IgD-negative memory B cell (primary cell): ENCODE data around the gene IKZF1. TPM values are rescaled to one million over a fixed set of nuclear protein-coding genes. Genes with fewer than 3 reads are reported as not detected.

Source experiments
- H3K27ac Mint-ChIP-seq, 3 donors: one replicate each; pipeline ENCODE4 v1.8.0; 2020 to 2022; ENCODE audit warnings: mild to moderate bottlenecking in 3 of 3, mixed read lengths in 3 of 3, moderate library complexity in 1 of 3
- H3K27me3 Mint-ChIP-seq: one replicate; pipeline ENCODE4 v1.8.0; 2021; ENCODE audit warnings: mixed read lengths
- H3K36me3 Mint-ChIP-seq: one replicate; pipeline ENCODE4 v1.8.0; 2020; ENCODE audit warnings: mild to moderate bottlenecking, mixed read lengths
- H3K4me1 Mint-ChIP-seq, 3 donors: one replicate each; pipeline ENCODE4 v1.8.0; 2020 to 2022; ENCODE audit warnings: mixed read lengths in 3 of 3, mild to moderate bottlenecking in 1 of 3
- H3K4me3 Mint-ChIP-seq, 4 donors: one replicate each; pipeline ENCODE4 v1.8.0; 2020 to 2022; ENCODE audit warnings: mild to moderate bottlenecking in 4 of 4, mixed read lengths in 4 of 4, moderate library complexity in 3 of 4
- H3K9me3 Mint-ChIP-seq, 3 donors: one replicate each; pipeline ENCODE4 v1.8.0; 2020 to 2021; ENCODE audit warnings: mixed read lengths in 3 of 3, mild to moderate bottlenecking in 1 of 3
- polyA plus RNA-seq: library from polyadenylated mRNA; unstranded; fragments of 300-500 nt; fragmentation: Illumina TruSeq; gene quantifications from one replicate; pipeline ENCODE4 v1.2.3, GENCODE V29; 2021

Gene IKZF1
- polyA plus RNA-seq, 1 donor from 2014 or later: 213 TPM

- Mint-ChIP-seq H3K27ac (peak overlapping the region in 2 of 3 donors; percentile 1 to 22), H3K4me3 (peak overlapping the region in 1 of 4 donors; percentile 86), H3K36me3 (peaks cover 2% of the 10 kb centered on the region), H3K4me1 (peaks cover 63 to 79% (median 75%) of the 10 kb centered on the region in 3 donors), H3K9me3 (no peaks in the 10 kb centered on the region), H3K27me3 (no peaks in the 10 kb centered on the region)
Measured at GRCh38 chr7:50273870-50274269, 30.6 kb upstream of the IKZF1 start.

DNA sequence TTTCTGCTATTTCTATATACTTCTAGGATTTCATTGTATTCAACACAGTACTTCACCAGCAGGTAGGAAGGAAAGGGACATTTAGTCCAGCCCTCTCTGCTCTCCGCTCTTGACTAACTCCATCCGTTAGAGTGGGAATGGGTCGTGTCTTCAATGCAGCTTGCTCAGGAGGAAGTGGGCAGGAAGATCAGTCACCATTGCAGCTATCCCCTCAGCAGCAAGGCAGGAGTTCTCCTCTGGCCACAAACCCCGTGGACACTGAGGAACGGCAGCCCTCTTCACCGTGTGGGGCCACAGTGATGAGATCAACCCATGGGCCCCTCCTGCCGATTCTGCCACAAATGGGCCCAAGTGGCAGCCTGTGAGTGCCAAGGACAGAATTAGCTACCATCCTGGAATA lies 30.2 kb upstream of the IKZF1 start:
- peaks cover 62 to 76% (median 74%) of the 10 kb centered on the region in 3 donors for H3K4me1 Mint-ChIP-seq
- peak overlapping the region; percentile 1 to 53 (median 19) for H3K27ac Mint-ChIP-seq
- H3K27me3 Mint-ChIP-seq: no peaks in the 10 kb centered on the region
- H3K36me3 Mint-ChIP-seq: peaks cover 2% of the 10 kb centered on the region
- peak overlapping the region in 2 of 4 donors; percentile 78 to 86 for H3K4me3 Mint-ChIP-seq
- no peaks in the 10 kb centered on the region for H3K9me3 Mint-ChIP-seq

- Mint-ChIP-seq H3K9me3 (no peaks in the 10 kb centered on the region), H3K27ac (peak overlapping the region in 2 of 3 donors; percentile 19 to 65), H3K4me3 (peak overlapping the region in 3 of 4 donors; percentile 30 to 83 (median 68)), H3K4me1 (peaks cover 57 to 76% (median 65%) of the 10 kb centered on the region in 3 donors), H3K27me3 (no peaks in the 10 kb centered on the region), H3K36me3 (peaks cover 1% of the 10 kb centered on the region)
Measured at GRCh38 chr7:50275430-50275829, 29.1 kb upstream of the IKZF1 start.

- Mint-ChIP-seq H3K27ac (peak overlapping the region in 1 of 3 donors; percentile 47), H3K27me3 (no peaks in the 10 kb centered on the region), H3K4me3 (peak overlapping the region in 1 of 4 donors; percentile 39), H3K4me1 (peaks cover 57 to 80% (median 65%) of the 10 kb centered on the region in 3 donors), H3K36me3 (peaks cover 1% of the 10 kb centered on the region), H3K9me3 (no peaks in the 10 kb centered on the region)
Measured at GRCh38 chr7:50276483-50276882, 28.0 kb upstream of the IKZF1 start.

GRCh38 chr7:50278120-50278519 lies 26.4 kb upstream of the IKZF1 start:
- H3K27ac Mint-ChIP-seq: no peak overlapping the region
- no peak overlapping the region for H3K4me3 Mint-ChIP-seq
- peaks cover 1% of the 10 kb centered on the region for H3K36me3 Mint-ChIP-seq
- no peaks in the 10 kb centered on the region for H3K9me3 Mint-ChIP-seq
- peaks cover 58 to 74% (median 60%) of the 10 kb centered on the region in 3 donors for H3K4me1 Mint-ChIP-seq
- H3K27me3 Mint-ChIP-seq: peaks cover 2% of the 10 kb centered on the region

GRCh38 chr7:50281680-50282445 lies 22.7 kb upstream of the IKZF1 start:
- Mint-ChIP-seq H3K4me1 (peaks cover 56 to 66% (median 56%) of the 10 kb centered on the region in 3 donors), H3K4me3 (peak overlapping the region; percentile 80 to 90 (median 88)), H3K9me3 (no peaks in the 10 kb centered on the region), H3K27ac (peak overlapping the region; percentile 90 to 95 (median 91)), H3K36me3 (peaks cover 1% of the 10 kb centered on the region), H3K27me3 (peaks cover 2% of the 10 kb centered on the region)

DNA sequence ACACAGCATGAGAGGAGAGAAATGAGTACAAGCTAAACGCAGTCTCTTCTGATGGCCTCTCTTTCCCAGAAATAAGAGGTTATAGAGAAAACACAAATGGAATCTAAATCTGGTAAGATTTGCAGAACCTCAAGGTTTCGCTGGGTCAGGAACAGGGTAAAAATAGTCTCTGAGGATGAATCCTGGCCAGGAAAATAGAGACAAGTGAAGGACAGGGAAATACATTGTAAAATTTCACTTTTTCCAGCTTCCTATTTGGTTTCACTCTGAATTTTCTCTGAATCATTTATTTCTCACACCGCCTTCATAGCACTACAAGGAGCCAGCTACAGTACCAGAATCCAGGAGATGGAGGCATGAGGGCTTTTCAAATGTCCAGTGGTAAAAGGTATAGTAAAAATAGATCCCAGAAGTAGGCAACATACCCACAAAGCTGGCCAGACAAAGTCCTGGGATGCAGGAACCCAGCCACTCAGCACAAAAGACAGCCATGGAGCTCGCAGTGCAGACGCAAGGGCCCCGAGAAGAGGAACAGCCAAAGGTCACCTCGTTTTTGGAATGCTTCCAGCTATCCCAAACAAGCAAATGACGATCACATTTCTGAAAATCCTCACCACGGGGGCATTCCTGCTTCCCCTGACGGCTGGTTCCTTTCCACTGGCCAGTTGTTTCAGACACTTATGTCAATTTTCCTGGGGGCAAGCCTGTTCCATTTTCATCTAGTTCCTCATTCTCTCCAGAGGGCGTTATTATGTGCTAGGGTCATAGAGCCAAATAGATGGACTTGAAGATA lies 21.5 kb upstream of the IKZF1 start:
- Mint-ChIP-seq H3K27ac (peak overlapping the region; percentile 90 to 95 (median 91)), H3K4me1 (peaks cover 47 to 64% (median 59%) of the 10 kb centered on the region in 3 donors), H3K9me3 (no peaks in the 10 kb centered on the region), H3K4me3 (peak overlapping the region; percentile 80 to 90 (median 88)), H3K27me3 (peaks cover 2% of the 10 kb centered on the region), H3K36me3 (peaks cover 1% of the 10 kb centered on the region)

- peaks cover 2% of the 10 kb centered on the region for H3K27me3 Mint-ChIP-seq
- peak overlapping the region in 3 of 4 donors; percentile 41 to 90 (median 88) for H3K4me3 Mint-ChIP-seq
- peaks cover 1% of the 10 kb centered on the region for H3K36me3 Mint-ChIP-seq
- H3K27ac Mint-ChIP-seq: peak overlapping the region; percentile 90 to 95 (median 91)
- no peaks in the 10 kb centered on the region for H3K9me3 Mint-ChIP-seq
- H3K4me1 Mint-ChIP-seq: peaks cover 47 to 63% (median 58%) of the 10 kb centered on the region in 3 donors
Measured at GRCh38 chr7:50283731-50284130, 20.8 kb upstream of the IKZF1 start.

DNA sequence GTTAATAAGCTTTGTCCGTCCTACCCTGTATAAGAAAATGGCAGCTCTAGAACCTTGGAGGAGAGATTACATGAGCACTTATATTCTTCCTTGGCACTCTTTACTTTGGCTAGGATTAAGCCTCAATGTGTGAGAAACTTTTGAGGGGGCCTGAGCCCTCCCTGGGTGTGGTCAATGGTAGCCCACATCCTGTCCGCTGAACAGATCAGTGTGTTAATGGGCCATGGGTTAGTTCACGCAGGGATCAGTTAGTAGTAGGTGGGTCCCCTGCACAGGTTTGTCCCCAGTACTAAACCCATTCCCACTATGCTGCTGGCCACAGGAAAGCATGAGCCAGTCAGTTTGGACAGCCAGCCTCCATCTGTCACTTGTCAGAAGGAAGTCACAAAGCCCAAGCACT lies 20.2 kb upstream of the IKZF1 start:
- Mint-ChIP-seq H3K36me3 (peaks cover 1% of the 10 kb centered on the region), H3K4me1 (peaks cover 47 to 57% (median 54%) of the 10 kb centered on the region in 3 donors), H3K27me3 (peaks cover 2% of the 10 kb centered on the region), H3K4me3 (peak overlapping the region in 2 of 4 donors; percentile 4 to 88), H3K9me3 (no peaks in the 10 kb centered on the region), H3K27ac (peak overlapping the region; percentile 8 to 95 (median 83))

GRCh38 chr7:50285269-50285668 lies 19.2 kb upstream of the IKZF1 start:
- Mint-ChIP-seq H3K36me3 (no peaks in the 10 kb centered on the region), H3K4me1 (peaks cover 47 to 54% (median 51%) of the 10 kb centered on the region in 3 donors), H3K9me3 (no peaks in the 10 kb centered on the region), H3K4me3 (peak overlapping the region; percentile 12 to 88 (median 60)), H3K27ac (peak overlapping the region in 2 of 3 donors; percentile 78 to 95), H3K27me3 (peaks cover 2% of the 10 kb centered on the region)

GRCh38 chr7:50287129-50287528 lies 17.4 kb upstream of the IKZF1 start:
- no peaks in the 10 kb centered on the region for H3K27me3 Mint-ChIP-seq

GRCh38 chr7:50292165-50292757 lies 12.3 kb upstream of the IKZF1 start:
- Mint-ChIP-seq H3K27me3 (no peaks in the 10 kb centered on the region), H3K27ac (no peak overlapping the region), H3K4me1 (peaks cover 13 to 23% (median 20%) of the 10 kb centered on the region in 3 donors), H3K4me3 (no peak overlapping the region), H3K9me3 (no peaks in the 10 kb centered on the region), H3K36me3 (no peaks in the 10 kb centered on the region)

More at GRCh38 chr7:50287129-50287528, 17.4 kb upstream of the IKZF1 start:
- peaks cover 33 to 39% (median 37%) of the 10 kb centered on the region in 3 donors for H3K4me1 Mint-ChIP-seq
- H3K27ac Mint-ChIP-seq: peak overlapping the region in 1 of 3 donors; percentile 7
- H3K36me3 Mint-ChIP-seq: no peaks in the 10 kb centered on the region
- no peaks in the 10 kb centered on the region for H3K9me3 Mint-ChIP-seq
- H3K4me3 Mint-ChIP-seq: no peak overlapping the region

GRCh38 chr7:50292763-50293162 lies 11.8 kb upstream of the IKZF1 start:
- Mint-ChIP-seq H3K4me3 (no peak overlapping the region), H3K36me3 (no peaks in the 10 kb centered on the region), H3K27ac (no peak overlapping the region), H3K27me3 (no peaks in the 10 kb centered on the region), H3K9me3 (no peaks in the 10 kb centered on the region), H3K4me1 (peaks cover 13 to 23% (median 19%) of the 10 kb centered on the region in 3 donors)

DNA sequence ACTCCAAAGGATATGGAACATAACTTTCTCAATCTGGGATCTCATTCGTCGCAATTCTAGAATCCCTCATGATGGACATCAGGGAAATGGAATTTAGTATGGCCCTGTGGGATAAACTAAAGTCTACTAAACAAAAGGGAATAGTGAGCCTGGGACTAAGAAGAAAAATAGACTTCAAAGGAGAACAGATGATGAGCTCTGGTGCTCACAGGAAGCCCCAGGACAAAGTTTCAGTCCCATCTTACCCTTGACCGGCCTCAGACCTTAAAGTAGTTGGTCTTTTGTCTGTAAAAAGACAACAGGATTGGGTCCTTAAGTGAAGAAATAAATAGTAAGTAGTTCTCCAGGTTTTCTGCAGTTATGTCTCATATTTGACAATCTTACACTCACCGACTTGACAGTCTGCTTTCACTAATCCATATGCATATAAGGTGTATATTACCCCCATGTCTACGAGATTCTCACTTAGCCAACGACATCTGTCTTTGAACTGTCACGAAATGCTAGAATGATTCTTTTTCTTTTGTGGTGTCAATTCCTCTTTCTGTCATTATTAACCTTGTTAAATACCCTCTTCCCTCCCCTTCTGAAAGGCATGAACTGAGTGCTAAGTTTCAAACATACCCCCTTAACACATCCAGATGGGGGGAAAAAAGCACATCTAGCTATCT lies 10.9 kb upstream of the IKZF1 start:
- Mint-ChIP-seq H3K4me1 (peaks cover 13 to 23% (median 19%) of the 10 kb centered on the region in 3 donors), H3K4me3 (peak overlapping the region in 1 of 4 donors; percentile 23), H3K36me3 (no peaks in the 10 kb centered on the region), H3K9me3 (no peaks in the 10 kb centered on the region), H3K27ac (peak overlapping the region in 2 of 3 donors; percentile 18 to 49), H3K27me3 (no peaks in the 10 kb centered on the region)
